ENCODE measurements around the gene CD248.
"Not testable (repeated sequence)": the region's sequence is repeated elsewhere in the genome, so short reads cannot be mapped to it uniquely, and the experiment has no call there.

CD248 gene

DNA sequence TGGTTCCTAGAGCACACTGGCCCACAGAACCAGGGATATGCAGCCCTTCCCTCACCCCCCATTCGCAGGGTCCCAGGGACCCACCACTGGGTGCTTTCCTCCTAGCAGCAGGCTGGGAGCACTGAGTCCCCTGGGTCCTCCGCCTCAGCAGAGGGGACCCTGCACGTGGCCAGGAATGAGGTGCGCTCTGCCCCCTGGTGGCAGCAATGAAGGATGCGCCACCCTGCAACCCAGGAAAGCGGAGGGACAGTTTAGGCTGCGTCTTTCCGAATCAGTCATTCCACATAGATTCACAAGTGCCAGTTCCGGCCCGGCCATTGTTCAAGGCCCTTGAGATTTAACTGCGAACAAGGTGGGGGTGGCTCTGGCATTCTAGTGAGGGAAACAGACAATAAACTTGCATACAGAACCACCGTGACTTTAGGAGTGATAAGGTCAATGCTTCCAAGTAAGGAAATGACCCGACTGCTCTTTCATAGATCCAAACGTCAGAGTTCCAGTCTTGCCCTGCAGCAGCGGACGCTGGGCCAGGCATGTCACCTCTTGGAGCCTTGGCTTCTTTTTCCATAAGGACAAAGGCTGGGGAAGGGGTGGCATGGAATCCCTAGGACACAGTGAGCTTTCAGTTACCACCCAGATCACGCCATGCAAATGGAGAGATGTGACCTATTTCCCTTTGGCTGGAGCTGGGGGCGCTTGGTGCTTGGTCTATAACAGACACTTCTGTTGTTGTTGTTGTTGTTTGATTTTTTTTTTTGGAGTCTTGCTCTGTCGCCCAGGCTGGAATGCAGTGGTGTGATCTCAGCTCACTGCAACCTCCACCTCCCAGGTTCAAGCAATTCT lies 11.7 kb upstream of the CD248 start:
- DNase-seq (ENCODE audit: low read depth) = peak; percentile 61

DNA sequence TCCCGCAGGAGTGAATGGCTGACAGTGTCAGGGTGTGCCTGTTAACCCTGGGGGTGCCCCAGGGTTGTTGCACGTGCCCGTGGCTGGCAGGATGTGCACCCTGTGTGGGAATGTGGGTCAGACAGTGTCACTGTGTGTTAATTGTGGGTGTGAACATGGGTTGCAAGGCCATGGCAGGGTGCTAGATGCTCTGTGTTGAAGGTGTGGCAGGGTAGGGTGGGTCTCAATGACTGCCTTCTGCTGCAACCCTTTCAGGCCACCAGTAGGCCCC lies 11.1 kb upstream of the CD248 start:
- no peak for DNase-seq (ENCODE audit: low read depth)

- DNase-seq (ENCODE audit: low read depth) = no peak
Measured at GRCh38 chr11:66327171-66328030, 10.6 kb upstream of the CD248 start.

DNA sequence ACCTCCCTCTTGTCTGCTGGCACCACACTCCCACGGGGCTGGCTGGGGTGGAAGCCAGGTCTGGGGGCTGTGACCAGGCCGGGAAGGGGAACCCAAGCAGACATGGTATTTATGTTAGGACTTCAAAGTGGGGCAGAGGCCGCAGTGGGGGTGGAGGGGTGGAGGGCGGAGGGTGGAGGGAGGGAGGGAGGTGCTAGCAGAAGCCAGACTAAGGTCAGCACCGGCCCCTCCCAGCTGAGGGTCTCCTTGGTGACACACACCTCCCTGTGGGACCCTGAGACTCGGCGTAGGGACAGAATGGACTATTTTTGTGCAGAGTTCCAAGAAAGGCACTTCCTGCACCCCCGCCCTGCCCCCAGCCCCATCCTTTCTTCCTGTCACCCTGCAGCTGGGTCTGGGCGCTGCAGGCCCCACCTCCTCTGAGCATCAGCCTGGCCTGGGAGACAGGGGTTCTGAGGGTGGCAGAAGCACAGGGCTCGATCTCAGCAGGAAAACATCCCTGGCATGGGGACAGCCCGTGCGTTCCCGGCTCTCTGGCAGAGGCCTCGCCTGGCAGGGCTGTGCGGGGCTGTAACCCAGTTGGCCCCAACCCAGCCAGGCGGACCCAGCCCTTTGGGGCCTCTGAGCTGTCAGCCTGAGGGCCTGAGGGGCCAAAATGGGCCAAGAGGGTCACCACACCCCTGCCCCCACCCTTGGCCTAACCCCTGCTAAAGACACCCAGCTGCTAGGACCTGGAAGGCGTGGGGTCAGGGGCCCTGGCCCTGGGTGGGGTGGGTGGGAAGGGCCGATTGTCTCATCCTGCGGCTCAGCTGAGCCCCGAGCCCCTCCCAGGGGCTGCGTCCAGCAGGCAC lies 9.6 kb upstream of the CD248 start:
- no peak for DNase-seq (ENCODE audit: low read depth)

DNA sequence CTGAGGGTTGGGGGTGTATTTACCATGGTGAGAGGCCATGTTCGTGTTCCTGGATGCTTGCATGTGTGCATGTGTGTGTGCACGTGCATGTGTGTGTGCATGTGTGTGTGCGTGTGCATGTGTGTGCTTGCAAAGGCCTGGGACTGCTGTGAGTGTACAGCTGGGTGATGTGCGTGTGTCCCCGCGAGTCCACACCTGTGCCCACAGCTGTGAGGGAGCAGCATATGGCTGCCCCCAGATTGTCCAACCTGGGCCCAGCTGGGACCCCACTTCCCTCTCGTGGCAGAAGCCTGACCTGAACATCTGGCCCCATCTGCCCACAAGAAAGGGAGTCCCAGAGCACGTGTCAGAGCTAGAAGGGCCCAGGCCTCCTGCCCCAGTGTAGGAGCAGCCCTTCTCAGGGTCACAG lies 8.4 kb upstream of the CD248 start:
- DNase-seq (ENCODE audit: low read depth) = no peak

GRCh38 chr11:66324664-66325063 lies 7.8 kb upstream of the CD248 start:
- no peak for DNase-seq (ENCODE audit: low read depth)

DNA sequence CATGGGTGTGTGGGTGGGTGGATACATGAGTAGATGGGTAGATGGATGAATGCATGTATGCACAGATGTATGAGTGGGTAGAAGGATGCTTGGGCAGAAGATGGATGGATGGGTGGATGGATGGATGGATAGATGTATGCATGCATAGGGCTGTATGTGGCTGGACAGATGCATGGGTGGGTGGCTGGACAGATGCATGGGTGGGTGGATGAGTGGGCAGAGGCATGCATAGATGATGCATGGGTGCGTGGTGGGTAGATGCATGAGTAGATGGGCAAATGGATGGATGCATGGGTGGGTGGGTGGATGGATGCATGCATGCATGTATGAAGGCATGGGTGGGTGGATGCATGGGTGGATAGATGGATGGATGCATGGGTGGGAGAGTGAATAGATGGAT lies 6.8 kb upstream of the CD248 start:
- DNase-seq (ENCODE audit: low read depth) = no peak

- DNase-seq (ENCODE audit: low read depth) = no peak
Measured at GRCh38 chr11:66322732-66323427, 6.0 kb upstream of the CD248 start.

DNA sequence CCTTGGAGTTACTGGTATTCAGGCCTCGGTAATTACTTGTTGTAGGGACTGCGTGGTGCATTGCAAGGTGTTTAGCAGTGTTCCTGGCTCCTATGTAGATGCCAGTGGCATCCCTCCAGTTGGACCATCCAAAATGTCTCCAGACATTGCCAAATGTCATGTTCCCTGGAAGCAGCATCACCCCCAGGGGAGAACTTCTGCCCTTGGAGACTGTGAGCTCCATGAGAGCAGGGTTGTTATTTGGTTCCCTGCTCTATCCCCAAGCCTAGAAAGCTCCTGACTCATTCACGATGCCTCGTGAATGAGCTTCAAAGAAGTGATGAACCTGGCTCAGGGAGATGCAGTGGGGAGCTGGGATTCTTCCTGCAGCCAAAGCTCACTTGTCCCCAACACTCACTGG lies 4.8 kb upstream of the CD248 start:
- DNase-seq (ENCODE audit: low read depth) = no peak

GRCh38 chr11:66320748-66321147 lies 3.9 kb upstream of the CD248 start:
- DNase-seq (ENCODE audit: low read depth) = not testable (repeated sequence)

GRCh38 chr11:66320289-66320688 lies 3.4 kb upstream of the CD248 start:
- not testable (repeated sequence) for DNase-seq (ENCODE audit: low read depth)

GRCh38 chr11:66318600-66318970 lies 1.7 kb upstream of the CD248 start:
- no peak for DNase-seq (ENCODE audit: low read depth)

GRCh38 chr11:66317723-66318599 lies 1.1 kb upstream of the CD248 start:
- DNase-seq (ENCODE audit: low read depth) = no peak

- DNase-seq (ENCODE audit: low read depth) = no peak
Measured at GRCh38 chr11:66317322-66317722, 478 bp upstream of the CD248 start.

GRCh38 chr11:66315921-66316811 lies 678 bp downstream of the CD248 start:
- DNase-seq (ENCODE audit: low read depth) = no peak

GRCh38 chr11:66315498-66315885 lies 1.4 kb downstream of the CD248 start:
- no peak for DNase-seq (ENCODE audit: low read depth)

DNA sequence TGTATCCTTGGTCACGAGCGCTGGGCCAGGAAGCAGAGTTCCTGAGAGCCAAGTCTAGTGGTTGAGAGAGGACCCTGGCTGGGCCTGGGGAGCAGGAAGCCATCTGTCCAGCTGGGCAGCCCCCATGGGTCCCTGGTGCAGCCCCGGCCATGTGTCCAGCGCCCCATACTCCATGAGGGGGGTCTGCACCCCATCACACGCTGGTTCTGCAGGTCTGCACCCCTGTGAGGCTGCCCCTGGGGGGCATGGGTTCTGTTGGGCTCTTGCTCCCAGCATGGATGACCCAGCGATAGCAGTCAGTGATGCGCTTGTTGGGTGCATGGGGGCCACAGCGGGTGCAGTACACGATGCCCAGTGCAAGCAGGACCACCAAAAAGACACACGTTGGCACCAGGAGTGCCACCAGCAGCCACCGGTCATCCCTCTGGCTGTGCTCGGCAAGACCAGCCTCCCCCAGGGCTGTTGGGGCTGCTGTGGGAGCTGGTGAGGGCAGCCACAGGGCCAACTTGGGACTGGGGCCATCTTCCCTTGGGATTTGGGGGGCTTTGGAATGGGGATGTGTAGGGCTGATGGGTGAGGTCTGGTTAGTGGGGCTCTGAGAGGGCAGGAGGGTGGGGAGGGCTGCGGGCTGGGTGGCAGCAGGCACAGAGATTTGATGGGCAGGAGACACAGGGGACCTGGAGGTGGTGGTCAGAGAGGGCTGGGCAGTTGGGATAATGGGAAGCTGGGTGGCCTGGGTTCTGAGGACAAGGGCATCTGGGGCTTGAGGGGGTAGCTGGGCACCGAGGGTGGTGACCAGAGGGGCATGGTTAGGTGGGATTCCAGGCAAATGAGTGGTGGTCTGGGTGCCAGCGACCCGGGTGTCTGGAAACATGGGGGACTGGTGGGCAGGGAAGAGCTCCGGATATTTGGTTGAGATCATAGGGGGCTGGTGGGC lies 2.0 kb downstream of the CD248 start:
- no peak for DNase-seq (ENCODE audit: low read depth)

DNA sequence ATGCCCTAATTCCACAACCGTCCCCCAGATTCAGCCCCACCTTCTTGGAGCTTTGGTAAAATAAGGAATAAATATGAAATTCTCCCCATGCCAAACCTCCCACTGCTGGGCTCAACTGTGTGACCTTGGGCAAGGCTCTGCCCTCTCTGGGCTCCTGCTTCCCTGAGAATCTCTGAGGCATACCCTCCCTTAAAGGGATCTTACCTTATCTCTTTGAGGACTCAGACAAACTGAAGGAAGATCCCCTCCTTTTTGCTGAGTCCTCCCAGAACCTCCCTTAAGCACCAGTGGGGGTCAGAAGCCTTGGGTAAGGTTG lies 2.7 kb downstream of the CD248 start:
- DNase-seq (ENCODE audit: low read depth) = no peak
